ENCODE results near the gene ERCC6. TPM values are rescaled to one million over a fixed set of nuclear protein-coding genes. Genes with fewer than 3 reads are reported as not detected.

Gene ERCC6
- total and polyA plus RNA-seq, 2 donors (not counting 1 experiment from before 2014, with no cell fraction given): 8.1 to 59.8 TPM

DNA sequence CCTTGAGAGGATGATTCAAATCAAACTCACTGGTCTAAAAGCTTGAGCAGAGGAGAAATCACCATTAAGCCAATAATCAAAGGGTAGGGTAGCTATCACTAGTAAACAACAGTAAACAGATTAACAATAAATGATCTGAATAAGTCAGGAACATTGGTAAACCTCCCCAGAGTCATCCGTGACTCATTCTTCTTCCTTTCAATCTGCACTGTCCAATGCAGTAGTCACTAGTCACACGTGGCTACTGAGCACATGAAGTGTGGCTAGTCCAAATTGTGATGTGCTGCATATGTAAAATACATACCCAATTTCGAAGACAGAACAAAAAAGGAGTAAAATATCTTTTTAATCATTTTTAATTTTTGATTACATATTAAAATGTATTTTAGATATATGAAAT is 64.0 kb downstream of the ERCC6 start:
- no peak overlapping the region for H3K27ac Mint-ChIP-seq
- ATAC-seq (ENCODE audit: low read depth) (no peak), DNase-seq (no peak)
- no peaks in the 10 kb centered on the region for H3K4me1 ChIP-seq (ENCODE audit: control insufficient read depth in 2 of 2, insufficient read depth in 2 of 2, low read length in 2 of 2)
- no peaks in the 10 kb centered on the region for H3K27me3 ChIP-seq (replicated peaks in 1 of 4; ENCODE audit: control extremely low read depth in 1 of 4, control insufficient read depth in 3 of 4, insufficient read depth in 4 of 4, low read length in 3 of 4)
- H3K36me3 ChIP-seq (replicated peaks in 1 of 2; ENCODE audit: control extremely low read depth in 1 of 2, control insufficient read depth in 1 of 2, extremely low read depth in 1 of 2, insufficient read depth in 2 of 2, low read length in 1 of 2): peaks cover 1 to 78% of the 10 kb centered on the region in 2 experiments
- ChIA-PET CTCF (no interaction called here), POLR2A (no interaction called here)
- no peaks in the 10 kb centered on the region for H3K4me1 Mint-ChIP-seq
- WGBS (ENCODE audit: insufficient coverage): no CpG with 5 or more reads among the region's 3 CpGs
- H3K79me2 ChIP-seq (ENCODE audit: control insufficient read depth, insufficient read depth, low read length): no peaks in the 10 kb centered on the region
- no peaks in the 10 kb centered on the region for H3K9me3 Mint-ChIP-seq (ENCODE audit: insufficient read depth)
- H3K9ac ChIP-seq (ENCODE audit: low read length): no peak overlapping the region
- H3K9me3 ChIP-seq (ENCODE audit: control extremely low read depth in 1 of 3, control insufficient read depth in 2 of 3, insufficient read depth in 1 of 3, low read length in 2 of 3): no peaks in the 10 kb centered on the region
- H2AFZ ChIP-seq (ENCODE audit: insufficient read depth, low read depth, low read length, poor library complexity, severe bottlenecking): no peak overlapping the region
- H3K4me3 ChIP-seq (ENCODE audit: control extremely low read depth in 1 of 5, extremely low read depth in 1 of 5, insufficient read depth in 1 of 5, low read depth in 2 of 5, low read length in 4 of 5): no peak overlapping the region
- no peak overlapping the region for H3K27ac ChIP-seq (ENCODE audit: low read length in 2 of 2)
- H3K4me3 Mint-ChIP-seq: no peak overlapping the region
- TF ChIP-seq, protein P1, sequence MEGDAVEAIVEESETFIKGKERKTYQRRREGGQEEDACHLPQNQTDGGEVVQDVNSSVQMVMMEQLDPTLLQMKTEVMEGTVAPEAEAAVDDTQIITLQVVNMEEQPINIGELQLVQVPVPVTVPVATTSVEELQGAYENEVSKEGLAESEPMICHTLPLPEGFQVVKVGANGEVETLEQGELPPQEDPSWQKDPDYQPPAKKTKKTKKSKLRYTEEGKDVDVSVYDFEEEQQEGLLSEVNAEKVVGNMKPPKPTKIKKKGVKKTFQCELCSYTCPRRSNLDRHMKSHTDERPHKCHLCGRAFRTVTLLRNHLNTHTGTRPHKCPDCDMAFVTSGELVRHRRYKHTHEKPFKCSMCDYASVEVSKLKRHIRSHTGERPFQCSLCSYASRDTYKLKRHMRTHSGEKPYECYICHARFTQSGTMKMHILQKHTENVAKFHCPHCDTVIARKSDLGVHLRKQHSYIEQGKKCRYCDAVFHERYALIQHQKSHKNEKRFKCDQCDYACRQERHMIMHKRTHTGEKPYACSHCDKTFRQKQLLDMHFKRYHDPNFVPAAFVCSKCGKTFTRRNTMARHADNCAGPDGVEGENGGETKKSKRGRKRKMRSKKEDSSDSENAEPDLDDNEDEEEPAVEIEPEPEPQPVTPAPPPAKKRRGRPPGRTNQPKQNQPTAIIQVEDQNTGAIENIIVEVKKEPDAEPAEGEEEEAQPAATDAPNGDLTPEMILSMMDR (IDR thresholded peaks at IDR 0.05): no peak
- no peak for TF ChIP-seq EZH2 (IDR thresholded peaks at IDR 0.05; ENCODE audit: borderline replicate concordance, insufficient read depth, low read depth, low read length, poor library complexity, severe bottlenecking)
- H4K20me1 ChIP-seq (ENCODE audit: control insufficient read depth, insufficient read depth, low read length, poor library complexity, severe bottlenecking): no peaks in the 10 kb centered on the region
- intact Hi-C loops (cut with micrococcal nuclease): no loop called here
- no peak overlapping the region for H3K4me2 ChIP-seq (replicated peaks; ENCODE audit: low read depth, low read length, poor library complexity, severe bottlenecking)
- H3K27me3 Mint-ChIP-seq: no peaks in the 10 kb centered on the region

DNA sequence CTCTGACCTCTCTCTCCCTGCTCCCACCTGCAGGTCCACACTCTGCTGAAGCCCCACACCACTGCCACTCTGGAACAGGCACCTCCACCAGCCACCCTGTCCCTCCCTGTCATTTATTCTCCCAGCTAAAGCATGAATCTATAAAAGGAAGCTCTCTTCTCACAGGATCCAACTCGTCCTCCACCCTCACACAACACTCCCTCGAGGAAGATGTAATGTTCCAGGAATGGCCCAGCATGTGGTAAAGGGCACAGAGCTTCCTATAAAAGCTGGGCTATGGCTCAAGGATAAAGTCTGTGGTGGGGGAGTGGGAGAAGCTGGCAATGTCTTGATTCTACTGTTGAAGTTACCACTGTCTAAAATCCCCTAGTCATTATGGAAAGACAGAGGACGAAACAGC is 67.4 kb downstream of the ERCC6 start:
- Mint-ChIP-seq H3K4me1 (no peaks in the 10 kb centered on the region), H3K9me3 (ENCODE audit: insufficient read depth) (no peaks in the 10 kb centered on the region), H3K4me3 (no peak overlapping the region), H3K27ac (no peak overlapping the region), H3K27me3 (no peaks in the 10 kb centered on the region)
- Histone ChIP-seq H3K4me2 (replicated peaks; ENCODE audit: low read depth, low read length, poor library complexity, severe bottlenecking) (no peak overlapping the region), H3K4me1 (ENCODE audit: control insufficient read depth in 2 of 2, insufficient read depth in 2 of 2, low read length in 2 of 2) (no peaks in the 10 kb centered on the region), H2AFZ (ENCODE audit: insufficient read depth, low read depth, low read length, poor library complexity, severe bottlenecking) (no peak overlapping the region), H3K36me3 (replicated peaks in 1 of 2; ENCODE audit: control extremely low read depth in 1 of 2, control insufficient read depth in 1 of 2, extremely low read depth in 1 of 2, insufficient read depth in 2 of 2, low read length in 1 of 2) (peaks cover 17 to 80% of the 10 kb centered on the region in 2 experiments), H4K20me1 (ENCODE audit: control insufficient read depth, insufficient read depth, low read length, poor library complexity, severe bottlenecking) (no peaks in the 10 kb centered on the region), H3K9me3 (ENCODE audit: control extremely low read depth in 1 of 3, control insufficient read depth in 2 of 3, insufficient read depth in 1 of 3, low read length in 2 of 3) (no peaks in the 10 kb centered on the region), H3K27me3 (replicated peaks in 1 of 4; ENCODE audit: control extremely low read depth in 1 of 4, control insufficient read depth in 3 of 4, insufficient read depth in 4 of 4, low read length in 3 of 4) (no peaks in the 10 kb centered on the region), H3K9ac (ENCODE audit: low read length) (no peak overlapping the region), H3K79me2 (ENCODE audit: control insufficient read depth, insufficient read depth, low read length) (no peaks in the 10 kb centered on the region), H3K4me3 (ENCODE audit: control extremely low read depth in 1 of 5, extremely low read depth in 1 of 5, insufficient read depth in 1 of 5, low read depth in 2 of 5, low read length in 4 of 5) (no peak overlapping the region), H3K27ac (ENCODE audit: low read length in 2 of 2) (no peak overlapping the region)
- ATAC-seq (ENCODE audit: low read depth) (no peak), DNase-seq (no peak)
- 80% methylated on average over 1 of the region's 3 CpGs for WGBS (ENCODE audit: insufficient coverage)
- TF ChIP-seq, protein P1 (IDR thresholded peaks at IDR 0.05): no peak
- TF ChIP-seq EZH2 (IDR thresholded peaks at IDR 0.05; ENCODE audit: borderline replicate concordance, insufficient read depth, low read depth, low read length, poor library complexity, severe bottlenecking): no peak
- intact Hi-C loops (cut with micrococcal nuclease): loop anchor here (2.0 kb wide), 1 partner anchor 69 kb away; no protein-coding TSS in a partner anchor
- POLR2A ChIA-PET: no interaction called here
- CTCF ChIA-PET: interaction anchor here (1.9 kb wide), 1 partner anchor 64 kb away, joined by 4 read pairs; no protein-coding TSS in a partner anchor
